B cell (primary cell): ENCODE results near the gene KHNYN. TPM values are rescaled to one million over a fixed set of nuclear protein-coding genes. Genes with fewer than 3 reads are reported as not detected.

Experiments used
- ATAC-seq: fragments of 200-7000 bp; cut with Tn5 transposase; one replicate; pipeline ENCODE4 v1.10.0; 2021; ENCODE audit warnings: low read depth, mild to moderate bottlenecking, moderate number of reproducible peaks, moderate library complexity
- CTCF ChIA-PET: fragments of 350-600 bp; sonication (Branson Sonifier 250); formaldehyde crosslinking; loops from one replicate; lab custom pipeline; 2021; ENCODE audit warnings: antibody characterized with exemption, inconsistent platforms; lab: Charles Lee
- POLR2A ChIA-PET: fragments of 350-600 bp; sonication (Branson Sonifier 250); formaldehyde crosslinking; loops from one replicate; lab custom pipeline; 2021; ENCODE audit warnings: antibody characterized with exemption; lab: Charles Lee
- DNase-seq: peaks from one replicate; pipeline ENCODE4 v3.0.0; 2013
- H2AFZ ChIP-seq: 2 replicates; pipeline ENCODE4 v1.6.1; 2012; ENCODE audit warnings: mild to moderate bottlenecking, low read depth, low read length; ENCODE audit not compliant: insufficient read depth, poor library complexity, severe bottlenecking
- H3K27ac ChIP-seq, 2 donors: 1 replicate in 1 of 2; 2 replicates in 1 of 2; pipeline ENCODE4 v1.5.1; 2012 to 2013; ENCODE audit warnings: low read length in 2 of 2, mild to moderate bottlenecking in 2 of 2, moderate library complexity in 1 of 2
- H3K27me3 ChIP-seq, 4 experiments: fragments of 200-600 bp in 1 of 4; sonication (generic) in 1 of 4; replicated peaks in 1 of 4; 1 replicate in 2 of 4; 2 replicates in 2 of 4; pipeline versions ENCODE4 v1.6.1 to v1.7.0; 2013 to 2016; ENCODE audit warnings: low read length in 3 of 4, mild to moderate bottlenecking in 2 of 4, mixed read lengths in 1 of 4, moderate library complexity in 1 of 4; ENCODE audit not compliant: insufficient read depth in 4 of 4, control insufficient read depth in 3 of 4; ENCODE audit errors: control extremely low read depth in 1 of 4
- H3K36me3 ChIP-seq, 2 experiments: replicated peaks in 1 of 2; 1 replicate in 1 of 2; 2 replicates in 1 of 2; pipeline versions ENCODE4 v1.6.1 to v1.7.1; 2013; ENCODE audit warnings: low read length in 1 of 2; ENCODE audit not compliant: insufficient read depth in 2 of 2, control insufficient read depth in 1 of 2; ENCODE audit errors: control extremely low read depth in 1 of 2, extremely low read depth in 1 of 2
- H3K4me1 ChIP-seq, 2 donors: fragments of 200-600 bp in 1 of 2; sonication (generic) in 1 of 2; 1 replicate in 1 of 2; 2 replicates in 1 of 2; pipeline versions ENCODE4 v1.5.1 to v1.6.1; 2013 to 2017; ENCODE audit warnings: low read length in 2 of 2; ENCODE audit not compliant: control insufficient read depth in 2 of 2, insufficient read depth in 2 of 2
- H3K4me2 ChIP-seq: replicated peaks from 2 replicates; pipeline ENCODE3; 2012; ENCODE audit warnings: mild to moderate bottlenecking, low read depth, low read length; ENCODE audit not compliant: poor library complexity, severe bottlenecking
- H3K4me3 ChIP-seq, 5 experiments: fragments of 200-600 bp in 1 of 5; sonication (generic) in 1 of 5; 1 replicate in 3 of 5; 2 replicates in 2 of 5; pipeline versions ENCODE4 v1.5.1 to v1.7.0; 2011 to 2016; ENCODE audit warnings: low read length in 4 of 5, mild to moderate bottlenecking in 4 of 5, low read depth in 2 of 5, control low read depth in 1 of 5, moderate library complexity in 1 of 5; ENCODE audit not compliant: insufficient read depth in 1 of 5; ENCODE audit errors: control extremely low read depth in 1 of 5, extremely low read depth in 1 of 5
- H3K79me2 ChIP-seq: fragments of 200-600 bp; sonication (generic); one replicate; pipeline ENCODE4 v1.6.0; 2016; ENCODE audit warnings: low read length; ENCODE audit not compliant: control insufficient read depth, insufficient read depth
- H3K9ac ChIP-seq: fragments of 200-600 bp; sonication (generic); 2 replicates; pipeline ENCODE4 v1.6.1; 2017; ENCODE audit warnings: mild to moderate bottlenecking, low read length, moderate library complexity
- H3K9me3 ChIP-seq, 3 donors: one replicate each; pipeline versions ENCODE4 v1.6.1 to v1.7.1; 2013; ENCODE audit warnings: low read length in 2 of 3; ENCODE audit not compliant: control insufficient read depth in 2 of 3, insufficient read depth in 1 of 3; ENCODE audit errors: control extremely low read depth in 1 of 3
- H4K20me1 ChIP-seq: 2 replicates; pipeline ENCODE4 v1.6.0; 2012; ENCODE audit warnings: mild to moderate bottlenecking, low read length; ENCODE audit not compliant: insufficient read depth, control insufficient read depth, poor library complexity, severe bottlenecking
- H3K27ac Mint-ChIP-seq: one replicate; pipeline ENCODE4 v1.8.0; 2021; ENCODE audit warnings: mixed read lengths
- H3K27me3 Mint-ChIP-seq: one replicate; pipeline ENCODE4 v1.8.0; 2021; ENCODE audit warnings: mixed read lengths
- H3K4me1 Mint-ChIP-seq: one replicate; pipeline ENCODE4 v1.8.0; 2021; ENCODE audit warnings: mixed read lengths
- H3K4me3 Mint-ChIP-seq: one replicate; pipeline ENCODE4 v1.8.0; 2021; ENCODE audit warnings: mixed read lengths
- H3K9me3 Mint-ChIP-seq: one replicate; pipeline ENCODE4 v1.8.0; 2022; ENCODE audit warnings: mixed read lengths; ENCODE audit not compliant: insufficient read depth
- CTCF ChIP-seq: fragments of 200-600 bp; IDR thresholded peaks from one replicate; pipeline ENCODE4 v1.8.0; 2022; ENCODE audit warnings: antibody characterized with exemption, mild to moderate bottlenecking
- EZH2 ChIP-seq: IDR thresholded peaks from 2 replicates; pipeline ENCODE4 v1.6.1; 2012; ENCODE audit warnings: borderline replicate concordance, low read depth, mild to moderate bottlenecking, moderate library complexity, low read length; ENCODE audit not compliant: insufficient read depth, poor library complexity, severe bottlenecking
- WGBS: methylation state at CpG from one replicate; pipeline ENCODE4 v1.1.5; 2013; ENCODE audit warnings: missing lambda C conversion rate; ENCODE audit not compliant: insufficient coverage; 5-methylcytosine and 5-hydroxymethylcytosine counted together
- intact Hi-C: fragments of 100-400 bp; cut with micrococcal nuclease; formaldehyde crosslinking; loops from one replicate; pipeline ENCODE4 v1.10.0; 2022
- polyA plus RNA-seq: library from polyadenylated mRNA; depleted of rRNA; stranded (reverse); fragments of >200 nt; gene quantifications from 2 replicates; pipeline ENCODE4 v1.2.3, GENCODE V29; 2012
- total RNA-seq, 2 donors: library from RNA; stranded (reverse); fragments of 120-200 nt in 1 of 2; gene quantifications; 1 replicate in 1 of 2; 2 replicates in 1 of 2; pipeline versions ENCODE4 v1.2.3 to v1.2.4, GENCODE V29; 2013 to 2022

The KHNYN gene
- total and polyA plus RNA-seq, 2 donors (not counting 1 experiment from before 2014, with no cell fraction given), result 74.4 to 184 TPM

DNA sequence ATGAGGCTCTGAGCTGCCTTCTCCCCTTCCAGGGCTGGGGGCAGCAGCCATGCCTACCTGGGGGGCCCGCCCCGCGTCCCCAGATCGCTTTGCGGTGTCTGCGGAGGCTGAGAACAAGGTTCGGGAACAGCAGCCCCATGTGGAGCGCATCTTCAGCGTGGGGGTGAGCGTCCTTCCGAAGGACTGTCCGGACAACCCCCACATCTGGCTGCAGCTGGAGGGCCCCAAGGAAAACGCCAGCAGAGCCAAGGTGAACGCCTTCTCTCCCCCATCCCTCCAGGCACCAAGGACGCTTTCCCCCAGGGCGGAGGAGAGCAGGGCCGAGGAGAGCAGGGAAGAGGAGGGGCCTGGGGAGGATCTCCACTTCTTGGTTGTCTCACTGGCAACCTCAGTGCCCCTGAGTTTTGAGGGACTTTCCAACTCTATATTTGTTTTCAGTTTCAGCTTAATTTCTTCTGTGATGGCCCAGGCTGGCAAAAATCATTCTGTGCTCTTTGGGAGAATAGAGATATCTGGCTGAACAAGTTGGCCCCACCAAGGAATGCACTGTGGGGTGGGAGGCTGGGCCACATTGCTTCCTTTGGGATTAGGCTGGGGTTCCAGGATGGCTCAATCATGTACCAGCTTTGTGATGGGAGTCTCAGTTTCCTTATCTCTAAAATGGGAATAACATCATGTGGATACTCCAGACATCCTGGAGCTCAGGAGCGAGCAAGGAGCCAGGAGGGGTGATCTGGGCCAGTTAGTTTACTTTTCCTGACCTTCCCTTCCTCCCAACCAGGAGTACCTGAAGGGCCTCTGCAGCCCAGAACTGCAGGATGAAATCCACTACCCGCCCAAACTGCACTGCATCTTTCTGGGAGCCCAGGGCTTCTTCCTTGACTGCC is 1.2 kb downstream of the KHNYN start:
- intact Hi-C loops, result loop anchor here (1.0 to 10.0 kb wide), 11 partner anchors 11 to 1336 kb away; partner anchors contain the start of genes ACIN1, C14orf119, CHMP4A and LTB4R
- Histone ChIP-seq H3K79me2 (peaks cover 42% of the 10 kb centered on the region), H3K4me2 (peak overlapping the region; percentile 95), H3K4me3 (peak overlapping the region; percentile 77 to 98 (median 96)), H3K27ac (peak overlapping the region; percentile 98 to 99), H3K9me3 (no peaks in the 10 kb centered on the region), H4K20me1 (peaks cover 36% of the 10 kb centered on the region), H3K27me3 (no peaks in the 10 kb centered on the region), H3K4me1 (peaks cover 24 to 35% of the 10 kb centered on the region in 2 donors), H3K36me3 (peaks cover 0 to 44% of the 10 kb centered on the region in 2 experiments), H3K9ac (peak overlapping the region; percentile 98), H2AFZ (peak overlapping the region; percentile 80)
- Mint-ChIP-seq H3K27me3 (no peaks in the 10 kb centered on the region), H3K4me1 (peaks cover 42% of the 10 kb centered on the region), H3K4me3 (peak overlapping the region; percentile 94), H3K27ac (peak overlapping the region; percentile 98), H3K9me3 (no peaks in the 10 kb centered on the region)
- 16% methylated on average over 16 of the region's 19 CpGs for WGBS
- TF ChIP-seq EZH2 (no peak), CTCF (no peak)
- peak; percentile 62 for ATAC-seq
- ChIA-PET POLR2A (interaction anchor here (0.5 to 3.8 kb wide), 24 partner anchors 11 to 875 kb away, joined by 3 to 78 read pairs (median 5); partner anchors contain the start of genes ADCY4, CHMP4A, DHRS1 and IRF9), CTCF (interaction anchor here (0.6 to 17.4 kb wide), 45 partner anchors 8 to 1110 kb away, joined by 3 to 650 read pairs (median 4); partner anchors contain the start of genes ADCY4, CHMP4A, CIDEB and DCAF11)
- DNase-seq, result peak; percentile 89
